GM21717 (cell line): Measurements from ENCODE around the gene DCLRE1C.
A peak's percentile ranks its signal among the peaks of the same experiment; 100 is the strongest.
"Not testable (repeated sequence)": the region's sequence is repeated elsewhere in the genome, so short reads cannot be mapped to it uniquely, and the experiment has no call there.

ENCODE experiments used
- ATAC-seq: cut with Tn5 transposase; IDR thresholded peaks from one replicate; pipeline ENCODE4 v1.9.1; 2021; ENCODE audit warnings: mild to moderate bottlenecking, moderate library complexity; ENCODE audit not compliant: unreplicated experiment

Gene DCLRE1C

GRCh38 chr10:14954001-14954770, at the start of gene DCLRE1C:
Gene DCLRE1C, minus strand, starts transcription at chr10:14954096. Its CDS starts 86 bp downstream, at chr10:14954010.
- ATAC-seq = peak; percentile 84

GRCh38 chr10:14995964-14996565, 42.2 kb upstream of the DCLRE1C start:
- no peak for ATAC-seq

GRCh38 chr10:14993500-14994455, 39.9 kb upstream of the DCLRE1C start:
- ATAC-seq = not testable (repeated sequence)

- ATAC-seq = not testable (repeated sequence)
These were observed 38.4 kb upstream of the DCLRE1C start for GRCh38 chr10:14992336-14992735.

GRCh38 chr10:14991035-14991749, 37.3 kb upstream of the DCLRE1C start:
- ATAC-seq = not testable (repeated sequence)

- ATAC-seq = not testable (repeated sequence)
These were observed 35.7 kb upstream of the DCLRE1C start for GRCh38 chr10:14989552-14989951.

GRCh38 chr10:14982744-14983143, 28.8 kb upstream of the DCLRE1C start:
- ATAC-seq = no peak

GRCh38 chr10:14975672-14976273, 21.9 kb upstream of the DCLRE1C start:
- no peak for ATAC-seq

- not testable (repeated sequence) for ATAC-seq
These were observed 20.5 kb upstream of the DCLRE1C start for GRCh38 chr10:14974153-14974998.

GRCh38 chr10:14971867-14972448, 18.1 kb upstream of the DCLRE1C start:
- ATAC-seq = no peak

- no peak for ATAC-seq
These were observed 14.0 kb upstream of the DCLRE1C start for GRCh38 chr10:14967897-14968296.

GRCh38 chr10:14959221-14960057, 5.5 kb upstream of the DCLRE1C start, which contains the start of gene MEIG1:
Gene MEIG1, plus strand, starts transcription at chr10:14959388. Its CDS starts 7,081 bp downstream, at chr10:14966469.
- ATAC-seq = peak; percentile 78

- no peak for ATAC-seq
These were observed 5.0 kb upstream of the DCLRE1C start for GRCh38 chr10:14958872-14959220.

GRCh38 chr10:14954934-14955333, 1.0 kb upstream of the DCLRE1C start:
- no peak for ATAC-seq

GRCh38 chr10:14953424-14954000, 384 bp downstream of the DCLRE1C start:
- peak; percentile 22 for ATAC-seq

- no peak for ATAC-seq
These were observed 959 bp downstream of the DCLRE1C start for GRCh38 chr10:14952851-14953423.

- ATAC-seq = no peak
These were observed 4.6 kb downstream of the DCLRE1C start for GRCh38 chr10:14949291-14949690.
